Measurements from ENCODE around the gene LHB.

Gene LHB

GRCh38 chr19:49009828-49010227 is 7.1 kb downstream of the LHB start:
- Histone ChIP-seq H2AFZ (ENCODE audit: low read length) (no peak overlapping the region), H3K79me2 (ENCODE audit: insufficient read depth, low read length) (no peaks in the 10 kb centered on the region), H3K4me3 (ENCODE audit: low read length, poor library complexity, severe bottlenecking) (no peak overlapping the region), H4K20me1 (ENCODE audit: insufficient read depth, low read length, poor library complexity, severe bottlenecking) (no peaks in the 10 kb centered on the region), H3K9ac (ENCODE audit: low read depth, low read length, poor library complexity, severe bottlenecking) (no peak overlapping the region), H3K36me3 (ENCODE audit: insufficient read depth, low read length) (peaks cover 62% of the 10 kb centered on the region; the same call in 1 of the 2 replicates), H3K4me1 (ENCODE audit: insufficient read depth, low read length, poor library complexity, severe bottlenecking) (no peaks in the 10 kb centered on the region), H3K4me2 (ENCODE audit: low read depth, low read length, poor library complexity, severe bottlenecking) (no peak overlapping the region), H3K27me3 (ENCODE audit: insufficient read depth, low read length, poor library complexity, severe bottlenecking) (no peaks in the 10 kb centered on the region), H3F3A (ENCODE audit: low read depth) (no peaks in the 10 kb centered on the region), H3K9me3 (ENCODE audit: insufficient read depth, low read depth, low read length) (no peaks in the 10 kb centered on the region), H3K9me2 (replicated peaks; ENCODE audit: low read depth, low read length) (no peaks in the 10 kb centered on the region)
- TF ChIP-seq EZH2phosphoT487 (IDR thresholded peaks at IDR 0.05; ENCODE audit: borderline replicate concordance) = no peak
- TF ChIP-seq CTCF (conservative IDR thresholded peaks at IDR 0.05; ENCODE audit: low read length) = no peak

GRCh38 chr19:49006905-49007304 is 10.0 kb downstream of the LHB start:
- H4K20me1 ChIP-seq (ENCODE audit: insufficient read depth, low read length, poor library complexity, severe bottlenecking) = no peaks in the 10 kb centered on the region
- H3K79me2 ChIP-seq (ENCODE audit: insufficient read depth, low read length) = no peaks in the 10 kb centered on the region
- H3F3A ChIP-seq (ENCODE audit: low read depth) = no peaks in the 10 kb centered on the region
- H2AFZ ChIP-seq (ENCODE audit: low read length) = no peak overlapping the region
- H3K4me3 ChIP-seq (ENCODE audit: low read length, poor library complexity, severe bottlenecking) = no peak overlapping the region
- H3K9me2 ChIP-seq (replicated peaks; ENCODE audit: low read depth, low read length) = no peaks in the 10 kb centered on the region
- H3K4me1 ChIP-seq (ENCODE audit: insufficient read depth, low read length, poor library complexity, severe bottlenecking) = no peaks in the 10 kb centered on the region
- no peaks in the 10 kb centered on the region for H3K27me3 ChIP-seq (ENCODE audit: insufficient read depth, low read length, poor library complexity, severe bottlenecking)
- no peak overlapping the region for H3K9ac ChIP-seq (ENCODE audit: low read depth, low read length, poor library complexity, severe bottlenecking)
- TF ChIP-seq CTCF (conservative IDR thresholded peaks at IDR 0.05; ENCODE audit: low read length) (no peak), EZH2phosphoT487 (IDR thresholded peaks at IDR 0.05; ENCODE audit: borderline replicate concordance) (no peak)
- no peak overlapping the region for H3K4me2 ChIP-seq (ENCODE audit: low read depth, low read length, poor library complexity, severe bottlenecking)
- peaks cover 64% of the 10 kb centered on the region; the same call in 1 of the 2 replicates for H3K36me3 ChIP-seq (ENCODE audit: insufficient read depth, low read length)
- no peaks in the 10 kb centered on the region for H3K9me3 ChIP-seq (ENCODE audit: insufficient read depth, low read depth, low read length)

- Histone ChIP-seq H3K27me3 (ENCODE audit: insufficient read depth, low read length, poor library complexity, severe bottlenecking) (no peaks in the 10 kb centered on the region), H3K9me2 (replicated peaks; ENCODE audit: low read depth, low read length) (no peaks in the 10 kb centered on the region), H3K4me1 (ENCODE audit: insufficient read depth, low read length, poor library complexity, severe bottlenecking) (no peaks in the 10 kb centered on the region), H3K79me2 (ENCODE audit: insufficient read depth, low read length) (no peaks in the 10 kb centered on the region), H4K20me1 (ENCODE audit: insufficient read depth, low read length, poor library complexity, severe bottlenecking) (peaks cover under 1% of the 10 kb centered on the region), H3K36me3 (ENCODE audit: insufficient read depth, low read length) (peaks cover 46% of the 10 kb centered on the region; the same call in 1 of the 2 replicates), H3K9me3 (ENCODE audit: insufficient read depth, low read depth, low read length) (no peaks in the 10 kb centered on the region), H3K9ac (ENCODE audit: low read depth, low read length, poor library complexity, severe bottlenecking) (no peak overlapping the region), H3K4me2 (ENCODE audit: low read depth, low read length, poor library complexity, severe bottlenecking) (no peak overlapping the region), H3F3A (ENCODE audit: low read depth) (no peaks in the 10 kb centered on the region), H2AFZ (ENCODE audit: low read length) (no peak overlapping the region), H3K4me3 (ENCODE audit: low read length, poor library complexity, severe bottlenecking) (no peak overlapping the region)
- TF ChIP-seq EZH2phosphoT487 (IDR thresholded peaks at IDR 0.05; ENCODE audit: borderline replicate concordance) (no peak), CTCF (conservative IDR thresholded peaks at IDR 0.05; ENCODE audit: low read length) (no peak)
Observed at GRCh38 chr19:49004964-49005614, 11.8 kb downstream of the LHB start.
